Transverse colon (tissue), 3 donors: ENCODE data around the gene KCNQ4.

ENCODE experiments used
- POLR2A ChIP-seq: fragments of 450-650 bp; IDR thresholded peaks from one replicate; pipeline ENCODE4 v1.6.1; 2016; ENCODE audit warnings: antibody characterized with exemption, mild to moderate bottlenecking, moderate library complexity
- TF ChIP-seq, protein P1 (sequence below), 5 experiments: fragments of 200-600 bp in 3 of 5; fragments of 450-650 bp in 2 of 5; sonication (generic) in 3 of 5; IDR thresholded peaks; 1 replicate in 2 of 5; 2 replicates in 3 of 5; pipeline ENCODE4 v1.5.1; 2016 to 2017; ENCODE audit warnings: antibody characterized with exemption in 5 of 5, inconsistent platforms in 3 of 5, mild to moderate bottlenecking in 2 of 5, moderate library complexity in 1 of 5

DNA sequence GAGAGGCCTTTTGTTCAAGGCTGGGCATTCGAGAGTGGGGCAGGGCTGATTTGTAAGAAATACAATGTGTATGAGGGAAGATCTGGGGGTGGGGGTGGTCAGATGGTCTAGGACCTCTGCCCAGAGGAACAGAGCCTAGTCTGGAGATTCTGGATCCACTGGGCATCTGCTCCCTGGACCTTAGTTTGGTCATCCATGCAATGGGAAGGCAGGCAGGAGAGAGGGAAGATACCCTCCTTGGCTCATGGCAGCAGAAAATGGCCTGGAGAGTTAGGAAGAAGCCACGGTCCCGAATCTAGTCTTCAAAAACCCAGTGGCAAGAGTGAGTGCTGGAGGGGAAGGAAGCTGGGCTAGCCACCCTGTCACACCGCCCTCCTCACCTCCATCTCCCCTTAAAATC lies 39.8 kb downstream of the KCNQ4 start:
- TF ChIP-seq, protein P1, sequence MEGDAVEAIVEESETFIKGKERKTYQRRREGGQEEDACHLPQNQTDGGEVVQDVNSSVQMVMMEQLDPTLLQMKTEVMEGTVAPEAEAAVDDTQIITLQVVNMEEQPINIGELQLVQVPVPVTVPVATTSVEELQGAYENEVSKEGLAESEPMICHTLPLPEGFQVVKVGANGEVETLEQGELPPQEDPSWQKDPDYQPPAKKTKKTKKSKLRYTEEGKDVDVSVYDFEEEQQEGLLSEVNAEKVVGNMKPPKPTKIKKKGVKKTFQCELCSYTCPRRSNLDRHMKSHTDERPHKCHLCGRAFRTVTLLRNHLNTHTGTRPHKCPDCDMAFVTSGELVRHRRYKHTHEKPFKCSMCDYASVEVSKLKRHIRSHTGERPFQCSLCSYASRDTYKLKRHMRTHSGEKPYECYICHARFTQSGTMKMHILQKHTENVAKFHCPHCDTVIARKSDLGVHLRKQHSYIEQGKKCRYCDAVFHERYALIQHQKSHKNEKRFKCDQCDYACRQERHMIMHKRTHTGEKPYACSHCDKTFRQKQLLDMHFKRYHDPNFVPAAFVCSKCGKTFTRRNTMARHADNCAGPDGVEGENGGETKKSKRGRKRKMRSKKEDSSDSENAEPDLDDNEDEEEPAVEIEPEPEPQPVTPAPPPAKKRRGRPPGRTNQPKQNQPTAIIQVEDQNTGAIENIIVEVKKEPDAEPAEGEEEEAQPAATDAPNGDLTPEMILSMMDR (IDR thresholded peaks at IDR 0.05) = no peak
- no peak for TF ChIP-seq POLR2A
